Transverse colon (tissue), 4 donors: Measurements from ENCODE around the gene ERVV-1. TPM values are rescaled to one million over a fixed set of nuclear protein-coding genes. Genes with fewer than 3 reads are reported as not detected.

ENCODE experiments used
- DNase-seq: peaks from one replicate; pipeline ENCODE4 v3.0.0-alpha.2; 2019
- H3K27ac ChIP-seq, 4 donors: fragments of 200-600 bp; sonication (generic); 2 replicates each; pipeline ENCODE4 v1.5.1; 2016 to 2018; ENCODE audit warnings: inconsistent platforms in 4 of 4
- H3K27me3 ChIP-seq: fragments of 200-600 bp; sonication (generic); 2 replicates; pipeline ENCODE4 v1.5.1; 2017; ENCODE audit warnings: inconsistent platforms
- H3K36me3 ChIP-seq, 4 donors: fragments of 200-600 bp; sonication (generic); 2 replicates each; pipeline ENCODE4 v1.5.1; 2017 to 2019; ENCODE audit warnings: inconsistent platforms in 4 of 4
- H3K4me1 ChIP-seq, 4 donors: fragments of 200-600 bp; sonication (generic); 2 replicates each; pipeline ENCODE4 v1.5.1; 2017 to 2020; ENCODE audit warnings: inconsistent platforms in 4 of 4
- H3K4me3 ChIP-seq, 4 donors: fragments of 200-600 bp; sonication (generic); 1 replicate in 1 of 4; 2 replicates in 3 of 4; pipeline versions ENCODE4 v1.5.1 to v1.6.1; 2017 to 2019; ENCODE audit warnings: inconsistent platforms in 4 of 4
- H3K9me3 ChIP-seq, 2 donors: fragments of 200-600 bp; sonication (generic); 2 replicates each; pipeline ENCODE4 v1.5.1; 2017 to 2019; ENCODE audit warnings: inconsistent platforms in 2 of 2
- CTCF ChIP-seq, 5 experiments: fragments of 200-600 bp in 3 of 5; fragments of 450-650 bp in 2 of 5; sonication (generic) in 3 of 5; IDR thresholded peaks; 1 replicate in 2 of 5; 2 replicates in 3 of 5; pipeline ENCODE4 v1.5.1; 2016 to 2017; ENCODE audit warnings: antibody characterized with exemption in 5 of 5, inconsistent platforms in 3 of 5, mild to moderate bottlenecking in 2 of 5, moderate library complexity in 1 of 5
- EP300 ChIP-seq: sonication (generic); formaldehyde crosslinking; IDR thresholded peaks from one replicate; pipeline ENCODE4 v1.6.1; 2017; ENCODE audit warnings: antibody characterized with exemption, low read depth
- POLR2A ChIP-seq: fragments of 450-650 bp; IDR thresholded peaks from one replicate; pipeline ENCODE4 v1.6.1; 2016; ENCODE audit warnings: antibody characterized with exemption, mild to moderate bottlenecking, moderate library complexity
- POLR2AphosphoS5 ChIP-seq, 3 donors: sonication (generic); formaldehyde crosslinking; IDR thresholded peaks; one replicate each; pipeline ENCODE4 v1.6.1; 2016; ENCODE audit warnings: antibody characterized with exemption in 3 of 3
- WGBS, 2 donors: methylation state at CpG; one replicate each; pipeline ENCODE4 v1.1.5; 2018; ENCODE audit warnings: low coverage in 1 of 2; 5-methylcytosine and 5-hydroxymethylcytosine counted together
- in situ Hi-C, 4 donors: fragments of 200-750 bp; cut with MboI; loops; one replicate each; pipeline versions ENCODE4 v1.15.0 to v1.15.1; 2017; ENCODE audit warnings: low sequenced_read_pairs in 3 of 4, low pct_ligation_motif_present in 1 of 4, low pct_unique_long_range_greater_than_20kb in 1 of 4
- intact Hi-C: fragments of 100-400 bp; cut with DNase I; formaldehyde crosslinking; loops from one replicate; pipeline ENCODE4 v1.15.1; 2023; ENCODE audit warnings: low total_unique reads
- total RNA-seq, 4 donors: library from RNA; depleted of rRNA; stranded (reverse); fragments of >200 nt; gene quantifications; one replicate each; pipeline ENCODE4 v1.1.0, GENCODE V29; 2016

The ERVV-1 gene
- total RNA-seq, 4 donors from 2014 or later: not detected

DNA sequence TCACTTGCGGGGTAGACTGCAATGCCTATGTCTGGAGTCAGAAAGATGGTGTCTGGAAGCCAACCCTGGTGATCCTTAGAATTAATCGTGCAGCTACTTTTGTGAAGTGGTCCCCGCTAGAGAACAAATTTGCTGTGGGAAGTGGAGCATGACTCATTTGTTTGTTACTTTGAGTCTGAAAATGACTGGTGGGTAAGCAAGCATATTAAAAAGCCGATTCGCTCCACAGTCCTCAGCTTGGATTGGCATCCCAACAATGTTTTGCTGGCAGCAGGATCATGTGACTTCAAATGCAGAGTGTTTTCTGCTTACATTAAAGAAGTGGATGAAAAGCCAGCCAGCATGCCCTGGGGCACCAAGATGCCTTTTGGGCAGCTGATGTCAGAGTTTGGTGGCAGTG lies 9.5 kb upstream of the ERVV-1 start:
- in situ Hi-C loops (no loop called here), intact Hi-C loops (no loop called here)
- no peak overlapping the region for H3K27ac ChIP-seq
- no peak overlapping the region for H3K4me3 ChIP-seq
- TF ChIP-seq POLR2A (no peak), POLR2AphosphoS5 (IDR thresholded peaks at IDR 0.05) (no peak), CTCF (IDR thresholded peaks at IDR 0.05) (no peak), EP300 (no peak)
- 79% methylated on average over 5 of the region's 5 CpGs; no CpG with 5 or more reads in 1 of the 2 donors for WGBS, 2 donors
- H3K4me1 ChIP-seq: no peaks in the 10 kb centered on the region
- no peaks in the 10 kb centered on the region for H3K27me3 ChIP-seq
- H3K9me3 ChIP-seq: no peaks in the 10 kb centered on the region
- H3K36me3 ChIP-seq: no peaks in the 10 kb centered on the region
- DNase-seq: no peak

GRCh38 chr19:53007200-53007599 lies 6.5 kb upstream of the ERVV-1 start:
- no peaks in the 10 kb centered on the region for H3K27me3 ChIP-seq
- H3K4me3 ChIP-seq: no peak overlapping the region
- H3K9me3 ChIP-seq: no peaks in the 10 kb centered on the region
- WGBS, 2 donors: 67 to 70% methylated on average over 4 to 7 of the region's 7 CpGs
- DNase-seq: no peak
- intact Hi-C loops (no loop called here), in situ Hi-C loops (no loop called here)
- TF ChIP-seq EP300: no peak
- no peak for TF ChIP-seq POLR2A
- TF ChIP-seq POLR2AphosphoS5 (IDR thresholded peaks at IDR 0.05): no peak
- no peak for TF ChIP-seq CTCF (IDR thresholded peaks at IDR 0.05)
- no peak overlapping the region for H3K27ac ChIP-seq
- H3K4me1 ChIP-seq: no peaks in the 10 kb centered on the region
- H3K36me3 ChIP-seq: no peaks in the 10 kb centered on the region

GRCh38 chr19:53007606-53008005 lies 6.1 kb upstream of the ERVV-1 start:
- Histone ChIP-seq H3K4me1 (no peaks in the 10 kb centered on the region), H3K9me3 (no peaks in the 10 kb centered on the region), H3K27me3 (no peaks in the 10 kb centered on the region), H3K36me3 (no peaks in the 10 kb centered on the region), H3K27ac (no peak overlapping the region), H3K4me3 (no peak overlapping the region)
- in situ Hi-C loops (no loop called here), intact Hi-C loops (no loop called here)
- no peak for DNase-seq
- 49% methylated on average over 5 of the region's 5 CpGs; no CpG with 5 or more reads in 1 of the 2 donors for WGBS, 2 donors
- TF ChIP-seq POLR2A (no peak), CTCF (IDR thresholded peaks at IDR 0.05) (no peak), POLR2AphosphoS5 (IDR thresholded peaks at IDR 0.05) (no peak), EP300 (no peak)

DNA sequence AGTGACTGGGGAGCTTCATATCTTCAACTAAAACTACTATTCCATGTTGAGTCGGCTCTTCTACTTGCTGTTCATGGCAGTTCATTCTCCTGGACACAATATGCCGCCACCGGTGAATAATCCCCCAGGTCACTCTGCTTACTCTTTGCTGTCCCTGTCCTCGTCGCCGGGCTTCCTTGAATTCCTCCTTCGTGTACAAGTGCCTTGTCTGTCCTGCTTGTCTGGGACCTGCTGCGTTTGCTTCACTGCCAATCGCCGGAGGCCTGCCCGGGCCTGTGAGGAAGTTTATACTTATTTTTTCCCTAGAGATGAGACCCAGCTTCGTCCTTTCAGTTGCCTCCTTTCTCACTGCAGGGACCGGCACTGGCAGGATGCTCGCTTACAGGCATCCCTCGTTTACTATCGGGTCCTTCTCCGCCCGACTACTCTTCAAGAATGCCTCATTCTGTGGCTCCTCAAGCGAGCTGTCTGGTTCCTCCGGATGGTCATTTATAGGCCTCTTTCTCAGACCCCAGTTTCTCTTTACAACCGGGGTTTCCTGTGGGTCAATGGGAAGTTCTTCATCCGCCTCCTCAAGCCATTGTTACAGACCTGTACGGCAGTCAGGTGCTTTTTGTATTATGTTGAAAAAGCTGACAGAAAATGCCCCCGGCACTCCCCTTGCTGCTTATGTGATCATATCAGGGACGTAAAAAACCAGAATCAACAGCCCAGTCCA lies 5.5 kb upstream of the ERVV-1 start:
- TF ChIP-seq POLR2A: no peak
- TF ChIP-seq EP300: no peak
- no peak for TF ChIP-seq POLR2AphosphoS5 (IDR thresholded peaks at IDR 0.05)
- no peak for TF ChIP-seq CTCF (IDR thresholded peaks at IDR 0.05)

More for the DNA sequence above, 5.5 kb upstream of the ERVV-1 start:
- H3K4me1 ChIP-seq: no peaks in the 10 kb centered on the region
- no peaks in the 10 kb centered on the region for H3K36me3 ChIP-seq
- no peaks in the 10 kb centered on the region for H3K9me3 ChIP-seq
- in situ Hi-C loops (no loop called here), intact Hi-C loops (no loop called here)
- H3K27me3 ChIP-seq: no peaks in the 10 kb centered on the region
- no peak overlapping the region for H3K4me3 ChIP-seq
- WGBS, 2 donors: 79 to 84% methylated on average over 20 to 25 of the region's 25 CpGs
- DNase-seq: no peak
- H3K27ac ChIP-seq: no peak overlapping the region
